Nephron (organoid): ENCODE data around the gene MICAL2.

ENCODE experiments used
- H3K27ac Mint-ChIP-seq, 3 experiments: 2 replicates each; pipeline ENCODE4 v1.8.0; 2020; ENCODE audit warnings: mixed read lengths in 3 of 3, mild to moderate bottlenecking in 2 of 3, moderate library complexity in 1 of 3
- H3K27me3 Mint-ChIP-seq: 2 replicates; pipeline ENCODE4 v1.8.0; 2021; ENCODE audit warnings: low read depth, mild to moderate bottlenecking, moderate library complexity, mixed read lengths
- H3K36me3 Mint-ChIP-seq: 2 replicates; pipeline ENCODE4 v1.8.0; 2020; ENCODE audit warnings: low read depth, mixed read lengths
- H3K4me1 Mint-ChIP-seq: 2 replicates; pipeline ENCODE4 v1.8.0; 2020; ENCODE audit warnings: mixed read lengths
- H3K4me3 Mint-ChIP-seq, 3 experiments: 2 replicates each; pipeline ENCODE4 v1.8.0; 2020; ENCODE audit warnings: mild to moderate bottlenecking in 3 of 3, mixed read lengths in 3 of 3, moderate library complexity in 2 of 3
- H3K9me3 Mint-ChIP-seq: 2 replicates; pipeline ENCODE4 v1.8.0; 2020; ENCODE audit warnings: mixed read lengths
- TF ChIP-seq, protein P1 (sequence below), 3 experiments: fragments of 200-600 bp; sonication (generic); IDR thresholded peaks; one replicate each; pipeline ENCODE4 v1.5.0; 2021; ENCODE audit warnings: antibody characterized with exemption in 3 of 3; ENCODE audit not compliant: unreplicated experiment in 3 of 3

MICAL2 gene

DNA sequence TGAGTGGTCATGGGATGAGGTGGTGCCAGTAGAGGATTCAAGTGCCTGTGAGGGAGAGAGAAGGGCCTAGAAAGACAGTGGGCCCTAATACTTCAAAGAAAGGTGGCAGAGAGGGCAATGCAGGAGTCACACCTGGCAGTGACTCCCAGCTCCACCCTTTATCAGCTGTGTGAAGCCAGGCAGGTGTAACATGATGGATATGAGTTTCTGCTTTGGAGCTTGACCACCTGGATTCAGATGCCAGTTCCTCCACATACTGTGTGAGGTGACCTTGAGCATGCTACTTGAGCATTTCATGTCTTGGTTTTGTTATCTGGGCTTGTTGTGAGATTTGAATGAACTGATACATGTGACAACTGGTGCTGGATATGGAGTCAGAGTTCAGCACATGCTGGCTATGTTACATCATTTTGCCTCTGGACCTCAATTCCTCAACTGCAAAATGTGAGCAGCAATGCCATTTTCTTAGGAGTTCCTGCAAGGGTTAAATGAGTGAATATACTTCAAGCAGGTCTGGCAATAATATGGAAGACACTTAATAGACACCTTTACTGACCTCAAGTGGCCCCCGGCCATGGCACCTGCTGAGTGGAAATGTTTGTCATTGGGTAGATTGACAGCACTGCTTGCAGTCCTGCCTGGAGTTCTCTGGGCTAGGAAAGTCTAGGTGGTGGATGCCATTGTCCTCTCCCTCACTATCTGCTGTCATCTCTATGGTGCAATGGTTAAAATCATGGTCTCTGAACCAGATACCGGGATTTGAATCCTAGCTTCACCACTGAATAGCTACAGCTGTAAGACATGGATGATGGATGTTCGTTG lies 83.3 kb downstream of the MICAL2 start:
- H3K4me3 Mint-ChIP-seq, result no peak overlapping the region
- H3K4me1 Mint-ChIP-seq, result peaks cover 5% of the 10 kb centered on the region
- TF ChIP-seq, protein P1, sequence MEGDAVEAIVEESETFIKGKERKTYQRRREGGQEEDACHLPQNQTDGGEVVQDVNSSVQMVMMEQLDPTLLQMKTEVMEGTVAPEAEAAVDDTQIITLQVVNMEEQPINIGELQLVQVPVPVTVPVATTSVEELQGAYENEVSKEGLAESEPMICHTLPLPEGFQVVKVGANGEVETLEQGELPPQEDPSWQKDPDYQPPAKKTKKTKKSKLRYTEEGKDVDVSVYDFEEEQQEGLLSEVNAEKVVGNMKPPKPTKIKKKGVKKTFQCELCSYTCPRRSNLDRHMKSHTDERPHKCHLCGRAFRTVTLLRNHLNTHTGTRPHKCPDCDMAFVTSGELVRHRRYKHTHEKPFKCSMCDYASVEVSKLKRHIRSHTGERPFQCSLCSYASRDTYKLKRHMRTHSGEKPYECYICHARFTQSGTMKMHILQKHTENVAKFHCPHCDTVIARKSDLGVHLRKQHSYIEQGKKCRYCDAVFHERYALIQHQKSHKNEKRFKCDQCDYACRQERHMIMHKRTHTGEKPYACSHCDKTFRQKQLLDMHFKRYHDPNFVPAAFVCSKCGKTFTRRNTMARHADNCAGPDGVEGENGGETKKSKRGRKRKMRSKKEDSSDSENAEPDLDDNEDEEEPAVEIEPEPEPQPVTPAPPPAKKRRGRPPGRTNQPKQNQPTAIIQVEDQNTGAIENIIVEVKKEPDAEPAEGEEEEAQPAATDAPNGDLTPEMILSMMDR (IDR thresholded peaks at IDR 0.05; ENCODE audit: unreplicated experiment in 3 of 3), result no peak
- peaks cover 6% of the 10 kb centered on the region for H3K27me3 Mint-ChIP-seq
- H3K9me3 Mint-ChIP-seq, result no peaks in the 10 kb centered on the region
- H3K27ac Mint-ChIP-seq, result no peak overlapping the region
- H3K36me3 Mint-ChIP-seq, result no peaks in the 10 kb centered on the region

DNA sequence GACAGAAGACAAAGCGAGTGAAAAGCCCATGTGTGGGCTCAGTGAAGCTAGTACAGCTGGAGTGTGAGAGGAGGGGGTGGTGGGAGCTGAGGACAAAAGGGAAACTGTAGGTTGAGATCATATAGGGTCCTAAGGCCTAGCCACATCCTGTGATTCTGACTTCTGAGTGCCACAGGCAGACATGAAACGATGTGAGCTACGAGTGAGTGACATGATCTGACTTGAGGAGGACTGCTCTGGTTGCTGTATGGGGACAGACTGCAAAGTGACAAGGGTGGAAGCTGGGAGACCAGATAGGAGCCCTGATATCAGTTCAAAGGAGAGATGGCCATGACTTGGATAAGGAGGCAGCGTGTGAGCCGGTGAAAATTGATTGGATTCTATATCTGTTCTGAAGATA lies 85.4 kb downstream of the MICAL2 start:
- no peaks in the 10 kb centered on the region for H3K9me3 Mint-ChIP-seq

DNA sequence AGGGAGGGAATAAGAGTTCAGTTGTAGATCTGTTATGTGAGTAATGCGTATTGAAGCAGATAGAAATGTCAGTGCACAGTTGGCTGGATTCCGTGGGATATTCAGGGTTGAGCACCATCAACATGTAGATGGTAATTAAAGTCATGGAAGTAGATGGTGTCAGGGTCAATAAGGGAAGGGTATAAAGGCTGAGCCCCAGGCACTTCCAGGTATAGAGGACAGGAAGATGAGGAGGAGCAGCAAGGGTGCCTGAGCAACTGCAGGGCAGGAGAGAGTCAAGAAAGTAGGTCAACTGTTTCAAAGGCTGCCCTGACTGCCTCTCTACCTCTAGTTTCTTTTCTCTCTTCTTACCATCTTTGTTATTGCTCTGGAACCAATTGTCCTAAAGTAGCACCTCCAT lies 85.9 kb downstream of the MICAL2 start:
- TF ChIP-seq, protein P1 (IDR thresholded peaks at IDR 0.05; ENCODE audit: unreplicated experiment in 3 of 3), result no peak
- Mint-ChIP-seq H3K4me3 (no peak overlapping the region), H3K4me1 (peaks cover 11% of the 10 kb centered on the region), H3K36me3 (no peaks in the 10 kb centered on the region), H3K9me3 (no peaks in the 10 kb centered on the region), H3K27me3 (peaks cover 10% of the 10 kb centered on the region), H3K27ac (peak overlapping the region in 1 of 3 experiments; percentile 1)

More for the DNA sequence above, 85.4 kb downstream of the MICAL2 start:
- Mint-ChIP-seq H3K4me3 (no peak overlapping the region), H3K27ac (peak overlapping the region in 1 of 3 experiments; percentile 1), H3K4me1 (peaks cover 5% of the 10 kb centered on the region), H3K27me3 (peaks cover 10% of the 10 kb centered on the region), H3K36me3 (no peaks in the 10 kb centered on the region)
- TF ChIP-seq, protein P1 (IDR thresholded peaks at IDR 0.05; ENCODE audit: unreplicated experiment in 3 of 3), result no peak

DNA sequence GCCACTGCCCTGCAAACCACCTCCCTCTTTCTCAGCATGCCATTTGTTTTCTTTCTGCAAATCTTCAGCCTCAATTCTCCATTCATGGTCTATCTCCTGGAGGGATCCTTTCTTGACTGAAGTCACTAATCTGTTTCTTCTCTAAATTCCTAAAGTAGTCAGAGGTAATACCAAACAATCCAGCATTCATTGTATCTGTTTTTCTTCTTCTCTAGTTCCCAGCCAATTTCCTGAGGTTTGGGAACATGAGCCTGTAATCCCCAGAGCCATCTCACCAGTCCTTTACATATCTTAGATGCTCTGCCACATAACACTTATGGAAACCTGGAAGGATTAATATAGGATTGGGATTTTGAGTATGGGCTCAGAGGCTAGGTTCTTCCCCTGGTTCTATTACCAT lies 86.5 kb downstream of the MICAL2 start:
- H3K4me1 Mint-ChIP-seq, result peaks cover 13% of the 10 kb centered on the region
- H3K36me3 Mint-ChIP-seq, result no peaks in the 10 kb centered on the region
- peaks cover 10% of the 10 kb centered on the region for H3K27me3 Mint-ChIP-seq
- H3K27ac Mint-ChIP-seq, result no peak overlapping the region
- TF ChIP-seq, protein P1 (IDR thresholded peaks at IDR 0.05; ENCODE audit: unreplicated experiment in 3 of 3), result no peak
- no peaks in the 10 kb centered on the region for H3K9me3 Mint-ChIP-seq
- no peak overlapping the region for H3K4me3 Mint-ChIP-seq

DNA sequence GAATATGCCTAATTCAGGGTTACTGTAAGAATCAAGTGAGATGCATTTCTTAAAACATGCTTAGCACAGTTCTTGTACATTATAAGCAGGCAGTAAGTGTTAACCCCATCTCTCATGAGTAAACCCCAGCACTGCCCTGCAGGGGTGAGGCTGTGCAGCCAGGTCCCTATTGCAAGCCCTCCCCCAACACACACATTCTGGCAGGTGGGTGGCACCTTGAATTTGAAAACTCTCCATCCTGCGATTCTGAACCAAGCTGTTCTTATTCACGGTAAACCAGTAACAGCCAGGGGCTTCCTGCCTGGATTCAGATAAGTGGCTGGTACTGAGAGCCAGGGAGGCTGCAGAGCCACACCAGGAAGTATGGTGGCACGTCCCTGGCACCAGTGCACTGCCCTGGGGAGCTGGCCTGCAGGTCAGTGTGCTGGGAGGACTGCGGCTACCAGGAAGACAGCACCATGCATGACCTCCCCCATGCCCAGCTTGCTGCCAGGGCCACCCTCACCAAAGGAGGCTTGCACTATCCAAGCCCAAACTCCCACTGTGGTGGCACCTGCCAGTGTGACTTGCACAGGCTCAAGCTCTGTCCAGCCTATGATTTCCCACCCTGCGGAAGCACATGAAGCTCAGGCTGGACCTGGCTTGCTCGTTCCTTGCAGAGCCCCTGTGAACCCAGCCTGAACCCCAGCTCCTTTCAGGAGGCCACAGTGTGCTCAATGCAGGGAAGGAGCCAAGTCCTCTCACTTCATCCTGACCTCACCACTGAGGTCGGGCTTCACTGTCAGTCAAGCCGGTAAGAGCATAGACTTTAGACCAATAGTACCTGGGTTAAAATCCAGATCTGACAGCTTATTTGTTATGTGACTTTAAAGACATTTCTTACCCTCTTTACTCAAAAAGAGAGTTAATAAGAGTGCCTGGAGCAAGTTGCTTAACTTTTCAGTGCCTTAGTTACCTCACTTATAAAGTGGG lies 88.1 kb downstream of the MICAL2 start:
- TF ChIP-seq, protein P1 (IDR thresholded peaks at IDR 0.05; ENCODE audit: unreplicated experiment in 3 of 3), result no peak
- Mint-ChIP-seq H3K9me3 (no peaks in the 10 kb centered on the region), H3K36me3 (no peaks in the 10 kb centered on the region), H3K4me3 (no peak overlapping the region), H3K27me3 (peaks cover 10% of the 10 kb centered on the region), H3K4me1 (peaks cover 13% of the 10 kb centered on the region), H3K27ac (peak overlapping the region in 1 of 3 experiments; percentile 26)
